Measurements from ENCODE around the gene ADM2. TPM values are rescaled to one million over a fixed set of nuclear protein-coding genes. Genes with fewer than 3 reads are reported as not detected.
A peak's percentile ranks its signal among the peaks of the same experiment; 100 is the strongest.

ADM2 gene
- polyA plus RNA-seq, 1 of the 3 experiments (the other 2 are of a cell fraction): 0.61 TPM

DNA sequence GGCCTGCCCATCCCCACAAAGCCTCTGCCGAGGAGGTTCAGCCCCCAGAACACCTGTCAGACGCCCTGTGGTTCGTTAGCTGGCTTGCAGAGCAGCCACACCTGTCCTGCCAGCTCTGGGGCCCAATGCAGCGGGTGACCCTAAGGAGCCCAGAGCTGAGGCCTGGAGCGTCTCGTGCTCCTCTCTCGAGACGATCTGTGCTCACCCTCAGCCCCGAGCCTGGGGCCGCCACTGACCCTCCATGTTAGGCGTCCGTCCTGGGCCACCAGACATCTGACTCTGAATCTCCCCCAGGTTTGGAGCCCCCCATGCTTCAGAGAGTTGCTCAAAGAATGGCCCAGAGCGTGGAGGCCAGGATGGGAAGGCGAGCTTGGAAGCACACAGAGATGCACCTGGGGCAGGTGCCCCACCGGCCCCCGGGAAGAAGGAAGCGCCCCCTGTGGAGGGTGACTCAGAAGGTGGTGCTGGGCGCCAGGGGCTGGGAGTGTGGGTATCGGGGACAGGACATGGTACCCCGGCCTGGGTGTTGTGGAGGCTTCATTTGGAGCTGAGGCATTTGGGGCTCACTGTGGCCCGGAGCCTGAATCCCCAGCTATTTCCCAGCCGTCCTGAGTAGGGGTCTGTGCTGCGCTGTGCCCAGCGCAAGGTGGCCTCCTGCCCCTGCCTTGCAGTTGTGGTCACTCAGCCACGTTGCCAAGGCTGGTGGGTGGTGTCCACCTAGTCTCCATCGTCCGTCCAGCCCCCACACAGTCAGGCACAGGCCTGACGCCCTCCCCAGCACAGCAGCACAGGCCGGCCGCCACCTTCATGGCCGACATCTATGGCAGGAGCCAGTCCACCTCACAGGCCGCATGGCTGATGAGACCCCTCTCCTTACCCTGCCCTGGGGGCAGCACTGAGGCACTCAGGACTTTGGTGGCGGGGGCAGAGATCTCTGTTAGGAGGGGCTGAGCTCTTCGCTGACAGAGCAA lies 42.8 kb upstream of the ADM2 start (continued):
- no peak for TF ChIP-seq ZBTB33 (IDR thresholded peaks at IDR 0.05; ENCODE audit: borderline replicate concordance, low read depth)

GRCh38 chr22:50439314-50439870 lies 42.0 kb upstream of the ADM2 start:
- Histone ChIP-seq H3K79me2 (ENCODE audit: insufficient read depth) (no peaks in the 10 kb centered on the region), H3K9ac (no peak overlapping the region), H3K27ac (ENCODE audit: low read depth in 2 of 2, low read length in 1 of 2) (no peak overlapping the region), H2AFZ (ENCODE audit: low read depth) (no peak overlapping the region), H3F3A (replicated peaks; ENCODE audit: insufficient read depth) (peaks cover 4% of the 10 kb centered on the region), H3K4me2 (no peak overlapping the region), H3K4me3 (ENCODE audit: low read depth in 2 of 2, low read length in 1 of 2) (no peak overlapping the region), H3K36me3 (replicated peaks in 1 of 2; ENCODE audit: control insufficient read depth in 1 of 2, insufficient read depth in 2 of 2, low read length in 1 of 2) (peaks cover 0 to 70% of the 10 kb centered on the region in 2 experiments), H3K4me1 (ENCODE audit: control insufficient read depth in 1 of 2, insufficient read depth in 2 of 2, low read depth in 1 of 2, low read length in 1 of 2) (peaks cover 1 to 6% of the 10 kb centered on the region in 2 experiments; a peak in 1 of 4 replicates), H3K9me3 (no peaks in the 10 kb centered on the region), H4K20me1 (ENCODE audit: insufficient read depth) (no peaks in the 10 kb centered on the region), H3K27me3 (ENCODE audit: insufficient read depth) (no peaks in the 10 kb centered on the region), H3K9me2 (no peaks in the 10 kb centered on the region)
- peak; percentile 24 for DNase-seq
- CTCF ChIA-PET: interaction anchor here (1.3 to 1.5 kb wide), 2 partner anchors 97 to 188 kb away, joined by 3 read pairs; no protein-coding TSS in a partner anchor
- POLR2A ChIA-PET: no interaction called here
- WGBS (ENCODE audit: low lambda C conversion rate): 100% methylated on average over 4 of the region's 17 CpGs
- no peak for TF ChIP-seq TCF12 (IDR thresholded peaks at IDR 0.05)

- no peak overlapping the region for H3K9ac ChIP-seq
- ChIA-PET CTCF (interaction anchor here (1.2 to 1.5 kb wide), 2 partner anchors 19 to 188 kb away, joined by 3 read pairs; no protein-coding TSS in a partner anchor), POLR2A (no interaction called here)
- H3K4me2 ChIP-seq: no peak overlapping the region
- H3K27ac ChIP-seq (ENCODE audit: low read depth in 2 of 2, low read length in 1 of 2): no peak overlapping the region
- H3K9me3 ChIP-seq: no peaks in the 10 kb centered on the region
- DNase-seq: no peak
- H3K4me1 ChIP-seq (ENCODE audit: control insufficient read depth in 1 of 2, insufficient read depth in 2 of 2, low read depth in 1 of 2, low read length in 1 of 2): peaks cover 5 to 9% of the 10 kb centered on the region in 2 experiments; a peak in 1 of 4 replicates
- no peaks in the 10 kb centered on the region for H3K9me2 ChIP-seq
- no peaks in the 10 kb centered on the region for H3K79me2 ChIP-seq (ENCODE audit: insufficient read depth)
- no peak overlapping the region for H3K4me3 ChIP-seq (ENCODE audit: low read depth in 2 of 2, low read length in 1 of 2)
- no peaks in the 10 kb centered on the region for H3K27me3 ChIP-seq (ENCODE audit: insufficient read depth)
- H3K36me3 ChIP-seq (replicated peaks in 1 of 2; ENCODE audit: control insufficient read depth in 1 of 2, insufficient read depth in 2 of 2, low read length in 1 of 2): peaks cover 0 to 73% of the 10 kb centered on the region in 2 experiments
- whole genome bisulfite sequencing (ENCODE audit: low lambda C conversion rate): 88% methylated on average over 4 of the region's 10 CpGs
- no peak for TF ChIP-seq RCOR1 (IDR thresholded peaks at IDR 0.05; ENCODE audit: low read length)
- TF ChIP-seq, protein P1, sequence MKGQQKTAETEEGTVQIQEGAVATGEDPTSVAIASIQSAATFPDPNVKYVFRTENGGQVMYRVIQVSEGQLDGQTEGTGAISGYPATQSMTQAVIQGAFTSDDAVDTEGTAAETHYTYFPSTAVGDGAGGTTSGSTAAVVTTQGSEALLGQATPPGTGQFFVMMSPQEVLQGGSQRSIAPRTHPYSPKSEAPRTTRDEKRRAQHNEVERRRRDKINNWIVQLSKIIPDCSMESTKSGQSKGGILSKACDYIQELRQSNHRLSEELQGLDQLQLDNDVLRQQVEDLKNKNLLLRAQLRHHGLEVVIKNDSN (IDR thresholded peaks at IDR 0.05; ENCODE audit: borderline replicate concordance, low read depth): no peak
- no peak for TF ChIP-seq TAF1 (IDR thresholded peaks at IDR 0.05; ENCODE audit: borderline replicate concordance, low read depth, low read length)
- no peak for TF ChIP-seq ZBTB33 (IDR thresholded peaks at IDR 0.05; ENCODE audit: borderline replicate concordance, low read depth)
- TF ChIP-seq RXRA (IDR thresholded peaks at IDR 0.05; ENCODE audit: borderline replicate concordance, low read depth): no peak
- no peak for TF ChIP-seq NFIC (IDR thresholded peaks at IDR 0.05; ENCODE audit: borderline replicate concordance)
- TF ChIP-seq FOSL2 (IDR thresholded peaks at IDR 0.05; ENCODE audit: borderline replicate concordance, low read depth): no peak
- no peak for TF ChIP-seq USF2 (IDR thresholded peaks at IDR 0.05; ENCODE audit: borderline replicate concordance, low read depth, low read length)
- TF ChIP-seq FOXJ3 (CRISPR knock-in tag; IDR thresholded peaks at IDR 0.05): no peak
- no peak for TF ChIP-seq EP300 (IDR thresholded peaks at IDR 0.05; ENCODE audit: borderline replicate concordance in 1 of 2, low read depth in 1 of 2, low read length in 1 of 2)
- TF ChIP-seq TCF12 (IDR thresholded peaks at IDR 0.05): no peak
- TF ChIP-seq, protein P2, sequence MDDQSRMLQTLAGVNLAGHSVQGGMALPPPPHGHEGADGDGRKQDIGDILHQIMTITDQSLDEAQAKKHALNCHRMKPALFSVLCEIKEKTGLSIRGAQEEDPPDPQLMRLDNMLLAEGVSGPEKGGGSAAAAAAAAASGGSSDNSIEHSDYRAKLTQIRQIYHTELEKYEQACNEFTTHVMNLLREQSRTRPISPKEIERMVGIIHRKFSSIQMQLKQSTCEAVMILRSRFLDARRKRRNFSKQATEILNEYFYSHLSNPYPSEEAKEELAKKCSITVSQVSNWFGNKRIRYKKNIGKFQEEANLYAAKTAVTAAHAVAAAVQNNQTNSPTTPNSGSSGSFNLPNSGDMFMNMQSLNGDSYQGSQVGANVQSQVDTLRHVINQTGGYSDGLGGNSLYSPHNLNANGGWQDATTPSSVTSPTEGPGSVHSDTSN (IDR thresholded peaks at IDR 0.05): no peak
- no peak for TF ChIP-seq MXI1 (IDR thresholded peaks at IDR 0.05; ENCODE audit: low read depth, low read length)
- no peak for TF ChIP-seq SMC3 (IDR thresholded peaks at IDR 0.05; ENCODE audit: low read depth, low read length)
- no peak for TF ChIP-seq POLR2AphosphoS5 (IDR thresholded peaks at IDR 0.05; ENCODE audit: low read depth, low read length)
- H3F3A ChIP-seq (replicated peaks; ENCODE audit: insufficient read depth): peaks cover 8% of the 10 kb centered on the region
- H2AFZ ChIP-seq (ENCODE audit: low read depth): no peak overlapping the region
- H4K20me1 ChIP-seq (ENCODE audit: insufficient read depth): peaks cover 3% of the 10 kb centered on the region; the same call in 1 of the 2 replicates
Observed at GRCh38 chr22:50439871-50440331, 41.4 kb upstream of the ADM2 start.

Data from SK-N-SH (cell line).